Peyer's patch (tissue), 4 donors: Measurements from ENCODE around the gene CLDN11.

Experiments used
- POLR2A ChIP-seq, 2 donors: fragments of 450-650 bp; IDR thresholded peaks; one replicate each; pipeline ENCODE4 v1.5.1; 2017; ENCODE audit warnings: antibody characterized with exemption in 2 of 2, mild to moderate bottlenecking in 2 of 2, moderate library complexity in 2 of 2
- TF ChIP-seq, protein P1 (sequence below), 6 experiments: fragments of 450-650 bp in 4 of 6; fragments of 200-600 bp in 2 of 6; sonication (generic) in 1 of 6; IDR thresholded peaks; one replicate each; pipeline ENCODE4 v1.5.1; 2017 to 2019; ENCODE audit warnings: antibody characterized with exemption in 6 of 6, mild to moderate bottlenecking in 3 of 6, moderate library complexity in 1 of 6

DNA sequence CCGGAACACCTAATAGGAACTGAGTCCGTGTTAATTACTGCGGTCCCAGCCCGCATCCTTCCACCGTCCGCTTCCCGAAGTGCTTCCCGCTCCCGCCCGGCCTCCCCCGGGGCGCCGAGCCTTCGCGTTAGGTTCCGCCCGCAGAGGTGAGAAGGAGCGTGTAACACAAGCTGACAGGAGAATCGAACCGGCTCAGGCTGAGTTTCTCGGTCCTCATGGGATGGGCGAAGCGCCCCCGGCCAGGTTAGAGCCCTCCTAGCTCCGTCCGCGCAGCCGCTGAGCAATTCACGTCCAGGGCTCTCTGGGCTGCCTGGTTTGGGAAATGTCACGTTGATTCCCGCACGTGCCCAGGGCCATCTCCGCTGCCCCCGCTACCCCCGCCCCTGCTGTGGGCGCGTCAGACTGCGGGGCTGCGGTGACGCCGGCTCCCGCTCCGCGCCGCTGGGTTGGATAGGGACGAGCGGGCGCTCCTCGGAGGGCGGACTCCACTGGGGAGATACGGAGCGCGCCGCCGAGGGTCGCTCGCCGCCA lies 954 bp downstream of the CLDN11 start:
- TF ChIP-seq, protein P1, sequence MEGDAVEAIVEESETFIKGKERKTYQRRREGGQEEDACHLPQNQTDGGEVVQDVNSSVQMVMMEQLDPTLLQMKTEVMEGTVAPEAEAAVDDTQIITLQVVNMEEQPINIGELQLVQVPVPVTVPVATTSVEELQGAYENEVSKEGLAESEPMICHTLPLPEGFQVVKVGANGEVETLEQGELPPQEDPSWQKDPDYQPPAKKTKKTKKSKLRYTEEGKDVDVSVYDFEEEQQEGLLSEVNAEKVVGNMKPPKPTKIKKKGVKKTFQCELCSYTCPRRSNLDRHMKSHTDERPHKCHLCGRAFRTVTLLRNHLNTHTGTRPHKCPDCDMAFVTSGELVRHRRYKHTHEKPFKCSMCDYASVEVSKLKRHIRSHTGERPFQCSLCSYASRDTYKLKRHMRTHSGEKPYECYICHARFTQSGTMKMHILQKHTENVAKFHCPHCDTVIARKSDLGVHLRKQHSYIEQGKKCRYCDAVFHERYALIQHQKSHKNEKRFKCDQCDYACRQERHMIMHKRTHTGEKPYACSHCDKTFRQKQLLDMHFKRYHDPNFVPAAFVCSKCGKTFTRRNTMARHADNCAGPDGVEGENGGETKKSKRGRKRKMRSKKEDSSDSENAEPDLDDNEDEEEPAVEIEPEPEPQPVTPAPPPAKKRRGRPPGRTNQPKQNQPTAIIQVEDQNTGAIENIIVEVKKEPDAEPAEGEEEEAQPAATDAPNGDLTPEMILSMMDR (IDR thresholded peaks at IDR 0.05), result no peak
- no peak for TF ChIP-seq POLR2A (IDR thresholded peaks at IDR 0.05)
